Thyroid gland (tissue), 4 donors: ENCODE measurements around the gene TYMP.

Source experiments
- CTCF ChIP-seq, 6 experiments: fragments of 200-600 bp in 3 of 6; fragments of 450-650 bp in 3 of 6; sonication (generic) in 3 of 6; IDR thresholded peaks; one replicate each; pipeline ENCODE4 v1.5.1; 2016 to 2019; ENCODE audit warnings: antibody characterized with exemption in 6 of 6, mild to moderate bottlenecking in 2 of 6, inconsistent platforms in 1 of 6, moderate library complexity in 1 of 6
- POLR2A ChIP-seq, 2 donors: fragments of 450-650 bp; IDR thresholded peaks; one replicate each; pipeline ENCODE4 v1.6.1; 2017; ENCODE audit warnings: antibody characterized with exemption in 2 of 2, mild to moderate bottlenecking in 2 of 2, moderate library complexity in 1 of 2

GRCh38 chr22:50520826-50521453 is 8.9 kb downstream of the TYMP start:
- TF ChIP-seq CTCF (IDR thresholded peaks at IDR 0.05) (no peak), POLR2A (IDR thresholded peaks at IDR 0.05) (no peak)
